HUES48 (cell line): Measurements from ENCODE around the gene NT5M.

ENCODE experiments used
- H3K27ac ChIP-seq: one replicate; pipeline ENCODE4 v1.7.0; 2013; ENCODE audit warnings: low read depth, low read length, inconsistent platforms
- H3K27me3 ChIP-seq: 2 replicates; pipeline ENCODE4 v1.6.1; 2013; ENCODE audit warnings: mild to moderate bottlenecking, low read length; ENCODE audit not compliant: control insufficient read depth, insufficient read depth
- H3K36me3 ChIP-seq: 2 replicates; pipeline ENCODE4 v1.6.1; 2013; ENCODE audit warnings: low read length; ENCODE audit not compliant: control insufficient read depth, insufficient read depth
- H3K4me1 ChIP-seq: 2 replicates; pipeline ENCODE4 v1.6.1; 2013; ENCODE audit warnings: mild to moderate bottlenecking, low read length; ENCODE audit not compliant: control insufficient read depth, insufficient read depth
- H3K4me3 ChIP-seq: 2 replicates; pipeline ENCODE4 v1.5.1; 2013; ENCODE audit warnings: mild to moderate bottlenecking, low read depth, low read length
- H3K9ac ChIP-seq: 2 replicates; pipeline ENCODE4 v1.6.1; 2013; ENCODE audit warnings: mild to moderate bottlenecking, low read depth, low read length, moderate library complexity
- H3K9me3 ChIP-seq: 2 replicates; pipeline ENCODE4 v1.6.1; 2013; ENCODE audit warnings: low read length; ENCODE audit not compliant: control insufficient read depth, insufficient read depth

The NT5M gene

DNA sequence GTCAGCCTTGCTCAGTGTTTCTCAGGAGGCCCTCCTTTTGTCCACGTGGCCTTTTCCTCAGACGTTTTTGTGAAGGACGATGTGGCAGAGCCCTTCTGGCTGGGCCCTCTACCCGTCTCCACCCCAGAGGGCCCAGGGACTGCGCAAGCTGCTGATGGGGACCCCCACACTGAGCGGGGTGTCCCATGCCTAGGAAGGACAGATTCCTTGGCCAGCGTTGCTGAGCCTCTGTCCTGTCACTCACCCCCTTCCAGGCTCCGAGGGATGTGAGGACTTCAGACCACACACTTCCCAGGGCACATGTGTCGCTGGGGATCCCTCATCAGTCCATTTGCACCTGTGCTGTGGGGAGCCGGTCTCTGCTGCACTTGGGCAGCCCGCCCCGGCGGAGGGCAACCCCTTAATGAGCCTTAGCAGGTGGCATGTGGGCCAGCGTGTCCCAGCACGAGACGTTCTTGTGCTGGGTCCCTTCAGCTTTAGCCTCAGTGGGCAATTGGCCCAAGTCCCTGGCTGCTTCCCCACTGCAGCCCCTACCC lies 48.3 kb downstream of the NT5M start:
- no peak overlapping the region for H3K4me3 ChIP-seq
- no peaks in the 10 kb centered on the region for H3K9me3 ChIP-seq
- H3K27ac ChIP-seq = no peak overlapping the region
- H3K4me1 ChIP-seq = no peaks in the 10 kb centered on the region
- no peaks in the 10 kb centered on the region for H3K27me3 ChIP-seq
- H3K36me3 ChIP-seq = no peaks in the 10 kb centered on the region
- H3K9ac ChIP-seq = no peak overlapping the region; the same call in 1 of the 2 replicates

DNA sequence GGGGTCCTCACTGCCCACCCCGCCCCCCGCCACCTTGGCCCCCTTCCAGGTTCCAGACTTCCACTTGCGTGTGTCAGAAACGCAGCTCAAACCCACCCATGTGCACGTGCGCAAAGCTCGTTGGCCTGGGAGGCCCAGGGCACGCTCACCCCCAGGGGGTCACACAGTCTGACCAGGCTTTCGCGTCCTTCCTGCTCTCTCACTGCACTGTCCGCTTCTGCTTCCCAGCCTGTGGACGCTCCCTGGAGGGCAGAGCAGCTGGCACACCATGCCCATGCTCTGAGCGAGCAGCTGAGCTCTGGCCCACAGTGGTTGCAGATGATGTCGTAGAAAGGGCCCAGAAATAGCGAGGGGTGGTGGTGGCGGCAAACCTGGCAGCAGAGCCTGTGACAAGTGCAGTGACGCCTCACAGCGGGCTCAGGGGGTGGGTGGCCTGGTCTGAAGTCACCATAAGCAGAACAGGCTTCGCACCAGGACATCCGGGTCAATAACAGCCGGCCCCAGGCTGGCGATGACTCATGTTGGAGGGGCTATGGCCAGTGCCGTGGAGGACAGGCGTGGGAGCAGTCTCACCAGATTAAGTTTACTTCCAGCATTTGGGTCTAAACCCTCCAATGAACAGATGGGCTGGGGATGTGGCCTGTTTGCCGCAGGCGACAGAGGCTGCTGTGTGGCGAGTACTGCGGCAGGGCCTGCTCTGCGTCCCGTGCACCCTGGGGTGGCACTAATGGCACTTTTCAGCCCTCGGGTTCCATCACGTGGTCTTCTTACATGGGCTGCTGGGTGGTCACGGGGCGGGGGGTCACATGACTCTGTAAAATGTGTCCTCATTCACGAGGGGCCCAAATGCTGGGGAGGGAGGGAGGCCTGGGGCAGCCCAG lies 49.0 kb downstream of the NT5M start:
- Histone ChIP-seq H3K4me3 (no peak overlapping the region), H3K9ac (no peak overlapping the region), H3K27ac (no peak overlapping the region)

DNA sequence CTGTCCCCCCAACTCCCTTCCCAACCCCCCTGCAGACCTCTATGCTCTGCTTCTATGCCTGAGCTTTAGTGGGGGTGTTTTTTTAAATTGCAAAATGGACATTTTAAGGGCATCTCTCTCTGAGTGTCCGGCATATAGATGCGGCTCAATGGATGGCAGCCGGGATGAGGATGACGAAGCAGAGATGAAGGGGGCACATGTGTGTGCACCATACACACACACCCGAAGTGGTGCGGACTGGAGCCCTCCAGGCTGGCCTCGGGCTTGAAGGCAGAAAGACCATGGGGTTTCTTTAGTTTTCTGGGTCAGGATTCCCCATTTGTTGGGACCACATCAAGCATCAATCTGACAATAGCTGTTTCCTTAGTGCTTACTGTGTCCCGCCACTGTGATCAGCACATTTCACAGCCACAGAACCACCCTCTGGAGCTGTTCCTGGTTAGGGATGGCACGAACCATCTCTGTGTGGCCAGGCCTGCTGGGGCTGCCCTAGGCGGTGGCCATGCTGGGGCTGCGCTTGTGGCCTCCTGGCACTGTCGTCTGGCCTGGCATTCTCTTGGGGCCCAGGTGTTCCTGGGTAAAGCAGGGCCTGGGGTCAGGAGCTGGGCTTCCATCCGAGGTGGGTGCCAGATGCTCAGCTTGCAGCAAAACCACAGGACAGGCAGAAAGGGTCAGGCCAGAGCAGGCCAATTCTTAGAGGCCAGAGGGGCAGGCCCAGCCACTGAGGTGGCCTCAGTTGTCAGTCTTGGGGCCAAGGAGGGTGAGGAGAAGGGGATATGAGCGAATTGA lies 49.9 kb downstream of the NT5M start:
- H3K27ac ChIP-seq = no peak overlapping the region
- H3K4me3 ChIP-seq = no peak overlapping the region
- H3K4me1 ChIP-seq = no peaks in the 10 kb centered on the region
- H3K9ac ChIP-seq = no peak overlapping the region
- no peaks in the 10 kb centered on the region for H3K9me3 ChIP-seq
- no peaks in the 10 kb centered on the region for H3K27me3 ChIP-seq
- no peaks in the 10 kb centered on the region for H3K36me3 ChIP-seq

More for the DNA sequence above, 49.0 kb downstream of the NT5M start:
- no peaks in the 10 kb centered on the region for H3K4me1 ChIP-seq
- H3K36me3 ChIP-seq = no peaks in the 10 kb centered on the region
- H3K9me3 ChIP-seq = no peaks in the 10 kb centered on the region
- no peaks in the 10 kb centered on the region for H3K27me3 ChIP-seq

DNA sequence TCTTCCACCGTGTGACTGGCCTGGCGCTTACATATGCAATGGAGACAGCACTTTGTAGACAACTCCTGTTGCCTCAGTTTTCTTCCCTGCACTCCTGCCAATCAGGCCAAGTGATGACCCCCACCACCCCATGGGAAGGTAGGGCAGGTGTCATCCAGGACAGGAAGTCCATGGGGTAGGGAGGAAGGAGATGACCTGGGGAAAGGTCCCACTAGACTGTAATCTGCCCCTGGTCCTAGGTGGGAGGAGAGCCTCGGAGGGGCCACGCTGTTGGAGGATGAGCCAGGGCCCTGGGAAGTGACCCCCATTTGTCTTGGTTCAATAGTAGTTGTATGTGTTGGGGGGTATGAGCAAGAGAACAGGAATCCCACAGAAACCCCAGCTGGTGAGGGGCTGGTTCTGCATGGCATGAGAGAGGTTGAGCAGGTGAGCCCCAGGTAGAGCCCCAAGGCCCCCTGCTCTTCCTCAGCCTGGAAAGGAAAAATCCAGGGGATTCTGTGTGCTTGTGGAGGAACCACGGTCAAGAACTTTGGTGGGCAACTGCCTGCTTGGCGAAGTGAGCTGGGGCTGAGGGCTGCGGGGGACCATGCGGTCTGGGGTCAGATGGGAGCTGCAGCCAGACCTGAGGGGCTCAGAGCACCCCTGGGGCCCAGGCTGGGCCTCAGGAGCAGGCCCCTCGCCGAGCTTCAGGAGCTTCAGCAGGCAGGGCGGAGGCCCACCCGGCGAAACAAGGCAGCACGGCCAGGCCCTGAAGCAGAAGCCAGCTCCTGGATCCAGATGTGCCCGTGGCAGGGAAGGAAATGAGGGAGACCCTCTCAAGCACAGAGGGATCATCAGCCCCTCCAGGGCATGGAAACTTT lies 50.7 kb downstream of the NT5M start:
- no peak overlapping the region for H3K27ac ChIP-seq
- H3K9me3 ChIP-seq = no peaks in the 10 kb centered on the region
- H3K27me3 ChIP-seq = no peaks in the 10 kb centered on the region
- no peak overlapping the region for H3K9ac ChIP-seq
- H3K4me3 ChIP-seq = no peak overlapping the region
- H3K4me1 ChIP-seq = no peaks in the 10 kb centered on the region
- no peaks in the 10 kb centered on the region for H3K36me3 ChIP-seq

DNA sequence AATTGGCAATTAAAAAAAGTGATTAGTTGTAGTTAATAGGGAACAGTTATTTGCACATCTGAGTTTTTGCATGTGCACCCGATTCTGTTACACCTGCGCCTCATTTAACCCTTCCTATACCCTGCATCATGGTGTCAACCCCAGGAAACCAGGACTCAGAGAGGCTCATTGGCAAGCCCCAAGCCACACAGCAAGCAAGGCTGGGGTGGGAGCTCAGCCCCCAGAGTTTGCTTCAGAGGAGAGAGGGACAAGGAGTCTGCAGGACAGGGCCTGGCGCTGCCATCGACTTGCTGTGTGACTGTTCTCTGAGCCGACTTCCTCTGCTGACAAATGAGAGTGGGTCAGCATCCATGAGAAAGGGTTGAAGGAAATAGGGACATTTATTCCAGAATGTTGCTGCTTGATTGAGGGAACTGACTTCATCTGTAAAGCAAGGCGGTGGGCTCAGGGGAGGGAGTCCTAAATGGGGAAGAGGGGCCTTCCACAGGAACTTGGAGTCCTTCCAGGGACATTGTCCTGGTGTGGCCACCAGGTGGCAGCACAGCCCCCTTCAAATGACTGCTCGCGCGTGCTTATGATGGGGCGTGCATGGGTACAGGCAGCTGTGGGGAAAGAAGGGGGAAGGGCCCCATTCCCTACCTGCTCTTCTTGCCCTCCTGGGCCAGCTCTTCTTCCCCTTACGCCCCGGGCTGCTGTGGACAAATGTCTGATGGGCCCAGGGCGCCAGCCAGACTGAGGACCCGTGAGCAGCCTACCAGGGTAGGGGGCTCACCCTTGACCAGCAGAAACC lies 51.6 kb downstream of the NT5M start:
- Histone ChIP-seq H3K36me3 (no peaks in the 10 kb centered on the region), H3K27me3 (no peaks in the 10 kb centered on the region), H3K27ac (no peak overlapping the region), H3K9ac (no peak overlapping the region), H3K4me3 (no peak overlapping the region), H3K4me1 (no peaks in the 10 kb centered on the region), H3K9me3 (no peaks in the 10 kb centered on the region)

DNA sequence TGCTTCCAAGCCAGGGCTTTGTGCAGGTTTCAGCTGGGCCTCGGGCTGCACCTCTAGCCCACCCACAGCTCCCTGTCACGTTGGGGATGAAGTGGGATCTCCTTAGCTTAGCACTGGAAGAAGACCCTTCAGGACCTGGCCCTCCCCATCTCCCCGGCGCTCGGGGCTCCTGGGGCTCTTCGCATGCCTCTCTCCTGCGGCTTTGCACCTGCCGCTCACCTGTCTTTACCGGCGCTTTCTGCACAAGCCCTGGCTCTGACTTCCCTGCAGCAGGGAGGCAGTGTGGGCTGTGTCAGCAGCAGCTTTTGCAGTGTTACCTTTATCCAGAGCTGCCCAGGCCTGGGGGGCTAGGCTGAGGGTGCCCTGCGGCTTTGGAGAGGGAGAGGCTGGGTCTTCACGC lies 52.3 kb downstream of the NT5M start:
- H3K27ac ChIP-seq = no peak overlapping the region
- H3K9me3 ChIP-seq = no peaks in the 10 kb centered on the region; the same call in 1 of the 2 replicates
- H3K4me3 ChIP-seq = no peak overlapping the region
- H3K9ac ChIP-seq = no peak overlapping the region
- H3K27me3 ChIP-seq = no peaks in the 10 kb centered on the region
- no peaks in the 10 kb centered on the region for H3K4me1 ChIP-seq
- H3K36me3 ChIP-seq = no peaks in the 10 kb centered on the region

DNA sequence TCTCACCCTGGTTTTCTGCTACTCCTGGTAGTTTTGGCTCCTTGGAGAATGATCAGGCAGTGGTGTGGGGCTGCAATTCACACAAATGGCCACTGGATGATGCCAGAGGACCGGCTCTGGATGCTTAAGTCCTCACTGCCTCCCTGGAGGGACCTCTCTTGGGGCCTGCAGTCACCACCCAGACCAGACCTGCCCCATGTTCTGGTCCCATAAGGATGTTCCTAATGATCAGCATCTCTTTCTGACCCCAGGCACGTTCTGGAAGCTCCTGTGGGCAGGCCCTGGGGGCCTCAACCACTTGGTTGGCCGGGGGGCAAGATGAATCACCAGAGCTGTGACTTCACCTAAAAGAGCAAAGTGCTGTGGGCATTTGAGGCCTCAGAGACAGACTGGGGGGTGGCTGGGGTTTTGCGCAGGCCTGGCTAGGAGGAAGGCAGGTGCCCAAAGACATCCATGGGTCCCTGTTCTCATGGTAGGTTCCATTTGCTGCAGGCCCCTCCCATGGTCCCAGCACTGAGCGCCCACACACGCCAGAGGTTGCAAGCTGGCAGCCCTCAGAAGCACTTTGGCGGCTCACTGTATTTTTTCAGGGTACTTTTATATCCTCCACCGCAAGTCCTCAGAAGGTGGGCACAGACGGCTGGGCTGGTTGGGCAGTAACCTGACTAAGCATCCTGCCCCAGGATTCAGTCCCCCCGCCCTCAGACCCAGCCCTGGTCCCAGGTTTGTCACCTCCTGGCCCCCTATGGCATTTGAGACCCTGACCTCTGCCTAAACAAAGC lies 53.2 kb downstream of the NT5M start:
- no peak overlapping the region for H3K9ac ChIP-seq
- H3K4me1 ChIP-seq = no peaks in the 10 kb centered on the region
- no peak overlapping the region for H3K4me3 ChIP-seq
- no peaks in the 10 kb centered on the region; the same call in 1 of the 2 replicates for H3K9me3 ChIP-seq
- no peaks in the 10 kb centered on the region for H3K36me3 ChIP-seq
- H3K27ac ChIP-seq = no peak overlapping the region
- no peaks in the 10 kb centered on the region for H3K27me3 ChIP-seq

DNA sequence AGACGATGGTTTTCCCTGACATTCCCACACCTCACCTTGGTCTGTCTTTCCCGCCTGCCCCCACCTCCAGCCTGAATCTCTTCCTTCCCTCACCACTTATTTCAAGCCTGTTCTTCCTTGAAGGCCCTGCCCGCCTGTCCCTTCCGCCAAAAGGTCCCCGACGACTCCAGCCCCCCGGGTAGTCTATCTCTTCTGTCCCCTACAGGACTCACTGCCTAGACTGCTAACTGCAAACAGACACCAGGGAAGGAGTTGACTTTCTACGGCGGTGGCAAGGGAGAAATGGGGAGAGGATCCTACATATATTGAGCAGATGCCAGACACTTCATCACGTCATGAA lies 53.7 kb downstream of the NT5M start:
- Histone ChIP-seq H3K9me3 (no peaks in the 10 kb centered on the region; the same call in 1 of the 2 replicates), H3K27me3 (no peaks in the 10 kb centered on the region), H3K36me3 (no peaks in the 10 kb centered on the region), H3K4me3 (no peak overlapping the region), H3K27ac (no peak overlapping the region), H3K4me1 (no peaks in the 10 kb centered on the region), H3K9ac (no peak overlapping the region)

DNA sequence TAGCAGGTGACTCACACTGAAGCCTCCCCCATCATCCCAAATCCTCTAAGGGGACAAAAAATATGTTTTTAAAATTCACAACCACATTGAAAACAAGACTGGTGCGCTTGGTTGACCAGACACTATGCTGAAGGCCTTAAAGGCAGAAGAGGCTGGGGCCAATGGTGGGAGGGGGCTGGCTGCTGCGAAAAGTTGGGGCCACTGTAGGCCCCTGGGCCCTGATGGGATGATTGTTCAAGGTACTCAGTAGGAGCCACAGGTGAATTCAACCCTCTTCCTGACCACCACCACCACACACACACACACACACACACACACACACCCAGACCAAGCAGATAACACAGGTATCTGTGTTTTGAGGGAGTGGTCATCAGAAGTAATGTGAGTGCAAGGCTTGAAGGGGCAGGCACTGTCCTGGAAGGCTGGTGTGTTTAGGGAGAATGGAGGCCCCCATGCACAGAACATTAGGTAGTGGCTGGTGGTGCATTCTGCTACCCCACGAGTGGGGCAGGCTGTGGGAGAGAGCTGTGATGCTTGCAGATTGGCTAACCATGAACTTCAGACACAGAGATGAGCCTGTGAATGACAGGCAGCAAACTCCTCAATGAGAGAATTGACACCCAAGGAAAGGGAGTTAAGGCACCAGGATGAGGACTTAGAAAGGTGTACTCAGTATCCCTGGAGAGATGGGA lies 55.0 kb downstream of the NT5M start:
- Histone ChIP-seq H3K9ac (no peak overlapping the region), H3K9me3 (no peaks in the 10 kb centered on the region; the same call in 1 of the 2 replicates), H3K4me3 (no peak overlapping the region), H3K4me1 (no peaks in the 10 kb centered on the region; the same call in 1 of the 2 replicates), H3K36me3 (no peaks in the 10 kb centered on the region), H3K27ac (no peak overlapping the region), H3K27me3 (no peaks in the 10 kb centered on the region)
